NOMO-1 (cell line): ENCODE measurements around the gene PITPNM3.
"Not testable (repeated sequence)": the region's sequence is repeated elsewhere in the genome, so short reads cannot be mapped to it uniquely, and the experiment has no call there.

Experiments used
- DNase-seq, 2 experiments: peaks; one replicate each; lab custom pipeline; 2025; ENCODE audit not compliant: unreplicated experiment in 2 of 2; lab: John Stamatoyannopoulos, UW

The PITPNM3 gene

GRCh38 chr17:6483507-6483906, 72.8 kb downstream of the PITPNM3 start:
- no peak for DNase-seq

GRCh38 chr17:6482796-6483195, 73.6 kb downstream of the PITPNM3 start:
- DNase-seq = not testable (repeated sequence)

GRCh38 chr17:6482105-6482455, 74.3 kb downstream of the PITPNM3 start:
- no peak for DNase-seq

- DNase-seq = no peak
These were observed 76.1 kb downstream of the PITPNM3 start for GRCh38 chr17:6480303-6480675.

- no peak for DNase-seq
These were observed 76.6 kb downstream of the PITPNM3 start for GRCh38 chr17:6479622-6480302.

- DNase-seq = no peak
These were observed 77.9 kb downstream of the PITPNM3 start for GRCh38 chr17:6478486-6478885.

- DNase-seq = no peak
These were observed 78.4 kb downstream of the PITPNM3 start for GRCh38 chr17:6477831-6478383.

- DNase-seq = no peak
These were observed 79.6 kb downstream of the PITPNM3 start for GRCh38 chr17:6476810-6477179.

- DNase-seq = no peak
These were observed 80.1 kb downstream of the PITPNM3 start for GRCh38 chr17:6476076-6476809.

- no peak for DNase-seq
These were observed 80.9 kb downstream of the PITPNM3 start for GRCh38 chr17:6475411-6475810.

GRCh38 chr17:6474906-6475305, 81.4 kb downstream of the PITPNM3 start:
- DNase-seq = no peak

- DNase-seq = no peak
These were observed 82.0 kb downstream of the PITPNM3 start for GRCh38 chr17:6474376-6474775.

GRCh38 chr17:6473128-6473767, 83.1 kb downstream of the PITPNM3 start:
- DNase-seq = peak; percentile 32 to 41

- DNase-seq = no peak
These were observed 83.8 kb downstream of the PITPNM3 start for GRCh38 chr17:6472517-6472916.

- no peak for DNase-seq
These were observed 84.6 kb downstream of the PITPNM3 start for GRCh38 chr17:6471531-6472465.

- DNase-seq = no peak
These were observed 85.4 kb downstream of the PITPNM3 start for GRCh38 chr17:6470751-6471521.

- no peak for DNase-seq
These were observed 86.1 kb downstream of the PITPNM3 start for GRCh38 chr17:6470146-6470718.

GRCh38 chr17:6468051-6468790, 88.1 kb downstream of the PITPNM3 start:
- no peak for DNase-seq

- DNase-seq = no peak
These were observed 88.8 kb downstream of the PITPNM3 start for GRCh38 chr17:6467567-6467966.
